Measurements from ENCODE around the gene RHOT2. TPM values are rescaled to one million over a fixed set of nuclear protein-coding genes. Genes with fewer than 3 reads are reported as not detected.

The RHOT2 gene
- polyA plus RNA-seq, 1 experiment, result 38.0 TPM

GRCh38 chr16:647173-647902, 20.6 kb upstream of the RHOT2 start:
- no peak overlapping the region for H3K4me3 ChIP-seq (ENCODE audit: low read depth, low read length)
- H3K9me3 ChIP-seq (ENCODE audit: control insufficient read depth, insufficient read depth, low read length), result no peaks in the 10 kb centered on the region; the same call in 1 of the 2 replicates
- no peaks in the 10 kb centered on the region for H3K27me3 ChIP-seq (ENCODE audit: control insufficient read depth, insufficient read depth, low read length)
- H3K27ac ChIP-seq (ENCODE audit: low read depth, low read length), result no peak overlapping the region
- DNase-seq (ENCODE audit: low read depth, low spot score), result no peak
- CTCF ChIA-PET, result no interaction called here
- TF ChIP-seq CTCF (IDR thresholded peaks at IDR 0.05; ENCODE audit: low read depth, low read length), result no peak
- POLR2A ChIA-PET, result interaction anchor here (0.8 kb wide), 1 partner anchor 12 kb away, joined by 14 read pairs; no protein-coding TSS in a partner anchor

DNA sequence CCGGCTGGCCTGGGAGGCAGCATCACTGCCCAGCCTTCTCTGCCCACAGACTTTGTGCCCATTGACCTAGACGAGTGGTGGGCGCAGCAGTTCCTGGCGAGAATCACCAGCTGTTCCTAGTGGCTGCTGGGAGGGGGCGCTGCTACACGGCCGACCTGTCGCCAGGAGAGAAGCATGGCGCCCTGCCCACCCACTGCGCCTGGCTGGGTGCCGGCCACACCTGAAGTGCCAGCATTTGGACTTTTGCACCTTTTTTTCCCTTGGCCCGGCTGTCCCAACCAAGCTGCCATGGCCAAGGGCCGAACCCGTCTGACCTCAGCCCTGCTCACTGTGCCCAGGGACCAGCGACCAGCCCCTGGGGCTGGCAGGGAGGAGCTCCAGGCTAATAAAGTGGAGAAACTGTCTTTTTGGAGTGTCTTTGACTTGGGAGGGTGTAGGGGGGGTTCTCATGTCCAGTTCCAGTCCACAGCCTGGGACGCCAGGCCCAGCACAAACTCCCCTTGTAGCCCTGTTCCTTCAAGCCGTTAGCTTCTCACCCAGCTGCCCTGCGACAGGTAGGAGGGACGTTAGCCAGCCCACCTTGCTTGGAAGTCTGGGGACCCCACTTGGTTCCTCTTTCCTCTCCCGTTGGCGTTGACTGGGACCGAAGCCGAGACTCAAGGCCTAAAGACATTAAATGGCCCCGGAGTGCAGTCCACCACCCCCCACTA, 19.7 kb upstream of the RHOT2 start:
- peak overlapping the region; percentile 67 for H3K4me3 ChIP-seq (ENCODE audit: low read depth, low read length)
- H3K27me3 ChIP-seq (ENCODE audit: control insufficient read depth, insufficient read depth, low read length), result no peaks in the 10 kb centered on the region
- peak overlapping the region; percentile 61 for H3K27ac ChIP-seq (ENCODE audit: low read depth, low read length)
- no peaks in the 10 kb centered on the region; the same call in 1 of the 2 replicates for H3K9me3 ChIP-seq (ENCODE audit: control insufficient read depth, insufficient read depth, low read length)
- TF ChIP-seq CTCF (IDR thresholded peaks at IDR 0.05; ENCODE audit: low read depth, low read length), result peak; percentile 29
- CTCF ChIA-PET, result no interaction called here
- POLR2A ChIA-PET, result interaction anchor here (0.8 kb wide), 1 partner anchor 11 kb away, joined by 14 read pairs; no protein-coding TSS in a partner anchor
- no peak for DNase-seq (ENCODE audit: low read depth, low spot score)

DNA sequence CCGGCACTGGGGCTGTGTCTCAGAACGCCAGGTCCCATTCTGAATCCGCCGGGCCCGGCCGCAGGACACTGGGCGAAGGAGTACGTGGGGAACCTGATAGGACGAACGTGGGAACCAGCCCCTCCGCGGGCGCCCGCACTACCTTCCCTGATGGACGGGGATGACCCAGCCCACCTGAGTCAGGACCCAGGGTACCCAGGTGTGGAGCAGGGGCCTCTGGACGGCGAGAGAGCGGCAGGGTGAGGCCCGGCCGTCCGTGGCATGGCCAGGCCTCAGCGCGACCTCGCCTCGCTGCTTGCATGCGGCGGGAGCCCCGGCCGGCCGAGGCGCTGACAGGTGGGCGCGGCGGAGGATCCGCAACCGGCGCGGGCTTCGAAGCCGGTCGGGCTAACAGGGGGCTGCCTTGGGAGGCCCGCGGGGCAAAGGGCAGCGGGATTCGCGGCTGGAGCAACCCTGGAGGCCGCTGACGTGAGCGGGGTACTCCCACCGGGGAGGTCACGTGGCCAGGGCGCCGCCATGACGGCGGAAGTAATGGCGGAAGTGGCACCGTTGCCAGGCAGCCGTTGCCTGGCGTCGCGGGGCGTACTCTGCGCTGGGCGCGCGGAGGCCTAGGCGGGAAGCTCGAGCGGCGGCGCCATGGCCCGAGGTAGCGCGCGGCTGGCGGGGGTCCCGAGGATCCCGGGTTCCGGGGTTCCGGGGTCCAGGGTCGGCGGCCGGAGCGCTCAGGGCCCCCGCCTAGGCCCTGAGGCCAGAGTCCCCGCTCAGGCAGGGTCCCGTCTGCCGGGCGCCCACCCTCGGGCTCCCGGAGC, 18.9 kb upstream of the RHOT2 start, which contains the start of gene WDR90:
Gene WDR90 (plus strand): TSS at position 585 of the 809 bp plus-strand sequence. CDS start 52 bp downstream, at position 637.
- CTCF ChIA-PET, result interaction anchor here (0.6 kb wide), 1 partner anchor 9 kb away, joined by 4 read pairs; no protein-coding TSS in a partner anchor
- H3K27me3 ChIP-seq (ENCODE audit: control insufficient read depth, insufficient read depth, low read length), result no peaks in the 10 kb centered on the region
- POLR2A ChIA-PET, result interaction anchor here (0.8 to 1.0 kb wide), 2 partner anchors 13 to 110 kb away, joined by 5 to 6 read pairs; partner anchors contain the start of gene METTL26
- peak; percentile 65 for DNase-seq (ENCODE audit: low read depth, low spot score)
- H3K4me3 ChIP-seq (ENCODE audit: low read depth, low read length), result peak within 1 kb of the TSS; percentile 67
- no peaks in the 10 kb centered on the region; the same call in 1 of the 2 replicates for H3K9me3 ChIP-seq (ENCODE audit: control insufficient read depth, insufficient read depth, low read length)
- H3K27ac ChIP-seq (ENCODE audit: low read depth, low read length), result peak within 1 kb of the TSS; percentile 61
- TF ChIP-seq CTCF (IDR thresholded peaks at IDR 0.05; ENCODE audit: low read depth, low read length), result no peak

DNA sequence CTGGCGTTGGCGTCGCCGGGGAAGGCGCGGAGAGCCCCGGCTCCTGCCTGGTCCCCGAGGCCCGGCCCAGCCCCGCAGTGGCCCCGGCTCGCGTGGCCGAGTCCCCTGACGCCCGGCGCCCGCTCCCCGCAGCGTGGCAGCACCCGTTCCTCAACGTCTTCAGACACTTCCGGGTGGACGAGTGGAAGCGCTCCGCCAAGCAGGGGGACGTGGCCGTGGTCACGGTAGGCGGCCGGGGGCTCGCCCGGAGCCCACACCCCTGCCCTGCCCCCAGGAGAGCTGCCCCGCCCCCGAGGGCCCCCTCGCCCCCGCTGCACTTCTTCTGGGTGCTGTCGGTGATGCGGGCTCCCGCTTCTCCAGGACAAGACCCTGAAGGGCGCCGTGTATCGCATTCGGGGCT, 18.3 kb upstream of the RHOT2 start:
- H3K27ac ChIP-seq (ENCODE audit: low read depth, low read length), result no peak overlapping the region
- POLR2A ChIA-PET, result interaction anchor here (0.8 to 1.0 kb wide), 2 partner anchors 13 to 111 kb away, joined by 5 to 6 read pairs; partner anchors contain the start of gene METTL26

More for the DNA sequence above, 18.3 kb upstream of the RHOT2 start:
- TF ChIP-seq CTCF (IDR thresholded peaks at IDR 0.05; ENCODE audit: low read depth, low read length), result no peak
- no peak for DNase-seq (ENCODE audit: low read depth, low spot score)
- CTCF ChIA-PET, result interaction anchor here (0.6 kb wide), 1 partner anchor 10 kb away, joined by 4 read pairs; no protein-coding TSS in a partner anchor
- Histone ChIP-seq H3K9me3 (ENCODE audit: control insufficient read depth, insufficient read depth, low read length) (no peaks in the 10 kb centered on the region; the same call in 1 of the 2 replicates), H3K27me3 (ENCODE audit: control insufficient read depth, insufficient read depth, low read length) (no peaks in the 10 kb centered on the region), H3K4me3 (ENCODE audit: low read depth, low read length) (peak overlapping the region; percentile 67)

All from AG04450 (cell line).